Endothelial cell of umbilical vein (primary cell): ENCODE results near the gene THSD7B.

ENCODE experiments used
- EZH2 ChIP-seq: IDR thresholded peaks from 2 replicates; pipeline ENCODE4 v1.6.1; 2012; ENCODE audit warnings: borderline replicate concordance, low read depth, mild to moderate bottlenecking, moderate library complexity, low read length, inconsistent platforms; ENCODE audit not compliant: severe bottlenecking
- FOS ChIP-seq: IDR thresholded peaks from 2 replicates; pipeline ENCODE4 v1.6.1; 2011; ENCODE audit warnings: mild to moderate bottlenecking, low read length, moderate library complexity, borderline replicate concordance; ENCODE audit not compliant: insufficient read depth
- JUN ChIP-seq: IDR thresholded peaks from 2 replicates; pipeline ENCODE4 v1.6.1; 2011; ENCODE audit warnings: borderline replicate concordance, low read depth; ENCODE audit not compliant: insufficient read length, insufficient read depth
- MYC ChIP-seq: IDR thresholded peaks from one replicate; pipeline ENCODE4 v1.6.1; 2011; ENCODE audit warnings: mild to moderate bottlenecking, low read depth, low read length
- POLR2A ChIP-seq: IDR thresholded peaks from 2 replicates; pipeline ENCODE4 v1.6.1; 2012; ENCODE audit warnings: low read depth, mild to moderate bottlenecking, control low read depth, low read length
- POLR2AphosphoS5 ChIP-seq: IDR thresholded peaks from 2 replicates; pipeline ENCODE4 v1.6.1; 2012; ENCODE audit warnings: low read depth, mild to moderate bottlenecking, control low read depth, low read length, moderate library complexity; ENCODE audit not compliant: insufficient read depth
- TF ChIP-seq, protein P1 (sequence below), 2 donors: IDR thresholded peaks; 1 replicate in 1 of 2; 2 replicates in 1 of 2; pipeline ENCODE4 v1.5.1; 2011; ENCODE audit warnings: low read length in 2 of 2, mild to moderate bottlenecking in 2 of 2, moderate library complexity in 2 of 2, control low read depth in 1 of 2, inconsistent platforms in 1 of 2, low read depth in 1 of 2; ENCODE audit not compliant: insufficient read depth in 1 of 2; ENCODE audit errors: extremely low read depth in 1 of 2
- TF ChIP-seq, protein P2 (sequence below): IDR thresholded peaks from 2 replicates; pipeline ENCODE4 v1.6.1; 2011; ENCODE audit not compliant: insufficient read depth, insufficient read length

DNA sequence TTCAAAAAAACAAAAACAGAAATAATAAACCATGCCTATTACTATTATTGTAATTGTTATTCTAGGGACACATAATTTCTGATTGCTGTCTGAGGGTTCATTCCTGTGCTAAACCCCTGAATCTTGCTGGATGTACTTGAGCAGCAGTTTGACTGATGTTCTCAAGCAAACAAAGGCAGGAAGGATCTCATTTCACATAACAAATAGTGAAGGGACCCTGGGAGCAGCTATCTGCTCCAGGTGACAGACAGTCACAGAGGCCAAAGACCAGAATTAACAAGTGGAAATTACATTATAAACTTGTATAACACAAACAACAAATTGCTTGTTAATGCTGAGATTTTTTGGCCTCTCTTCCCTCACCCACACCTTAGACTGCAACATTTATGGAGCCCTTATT is 284.2 kb downstream of the THSD7B start:
- TF ChIP-seq POLR2A (no peak), JUN (no peak), EZH2 (no peak), POLR2AphosphoS5 (no peak), FOS (no peak), MYC (no peak)
- TF ChIP-seq, protein P1, sequence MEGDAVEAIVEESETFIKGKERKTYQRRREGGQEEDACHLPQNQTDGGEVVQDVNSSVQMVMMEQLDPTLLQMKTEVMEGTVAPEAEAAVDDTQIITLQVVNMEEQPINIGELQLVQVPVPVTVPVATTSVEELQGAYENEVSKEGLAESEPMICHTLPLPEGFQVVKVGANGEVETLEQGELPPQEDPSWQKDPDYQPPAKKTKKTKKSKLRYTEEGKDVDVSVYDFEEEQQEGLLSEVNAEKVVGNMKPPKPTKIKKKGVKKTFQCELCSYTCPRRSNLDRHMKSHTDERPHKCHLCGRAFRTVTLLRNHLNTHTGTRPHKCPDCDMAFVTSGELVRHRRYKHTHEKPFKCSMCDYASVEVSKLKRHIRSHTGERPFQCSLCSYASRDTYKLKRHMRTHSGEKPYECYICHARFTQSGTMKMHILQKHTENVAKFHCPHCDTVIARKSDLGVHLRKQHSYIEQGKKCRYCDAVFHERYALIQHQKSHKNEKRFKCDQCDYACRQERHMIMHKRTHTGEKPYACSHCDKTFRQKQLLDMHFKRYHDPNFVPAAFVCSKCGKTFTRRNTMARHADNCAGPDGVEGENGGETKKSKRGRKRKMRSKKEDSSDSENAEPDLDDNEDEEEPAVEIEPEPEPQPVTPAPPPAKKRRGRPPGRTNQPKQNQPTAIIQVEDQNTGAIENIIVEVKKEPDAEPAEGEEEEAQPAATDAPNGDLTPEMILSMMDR (IDR thresholded peaks at IDR 0.05; ENCODE audit: extremely low read depth in 1 of 2, insufficient read depth in 1 of 2, low read depth in 1 of 2, low read length in 2 of 2), result no peak
- TF ChIP-seq, protein P2, sequence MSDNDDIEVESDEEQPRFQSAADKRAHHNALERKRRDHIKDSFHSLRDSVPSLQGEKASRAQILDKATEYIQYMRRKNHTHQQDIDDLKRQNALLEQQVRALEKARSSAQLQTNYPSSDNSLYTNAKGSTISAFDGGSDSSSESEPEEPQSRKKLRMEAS, result no peak
